Endothelial cell of umbilical vein (primary cell): ENCODE results near the gene YPEL5. TPM values are rescaled to one million over a fixed set of nuclear protein-coding genes. Genes with fewer than 3 reads are reported as not detected.

Experiments used
- BruUV-seq: library from RNA; stranded (reverse); fragments of 400-500 nt; replicated peaks from 2 replicates; lab custom pipeline; 2021; lab: Mats Ljungman, UMichigan
- CTCF ChIA-PET: fragments of 300-600, 350-600 bp; sonication (Branson Sonifier 250); formaldehyde crosslinking; loops from one replicate; lab custom pipeline; 2021; ENCODE audit warnings: antibody characterized with exemption, inconsistent platforms; lab: Charles Lee
- POLR2A ChIA-PET: fragments of 300-600, 350-600 bp; sonication (Branson Sonifier 250); formaldehyde crosslinking; loops from one replicate; lab custom pipeline; 2021; ENCODE audit warnings: antibody characterized with exemption, inconsistent platforms; lab: Charles Lee
- DNase-seq: peaks from one replicate; pipeline ENCODE4 v3.0.0-alpha.2; 2011; ENCODE audit warnings: low read depth, low spot score
- FAIRE-seq: peaks from 2 replicates; lab custom pipeline; 2011; peaks lifted over from hg19 to GRCh38; lab: Jason Lieb, UNC
- H2AFZ ChIP-seq: 2 replicates; pipeline ENCODE4 v1.6.0; 2012; ENCODE audit warnings: low read depth, low read length, control low read depth, inconsistent platforms
- H3K27ac ChIP-seq: 2 replicates; pipeline ENCODE4 v1.5.1; 2011; ENCODE audit warnings: low read depth, mild to moderate bottlenecking, control low read depth, low read length, moderate library complexity; ENCODE audit not compliant: insufficient read depth
- H3K27me3 ChIP-seq, 2 experiments: 2 replicates each; pipeline versions ENCODE4 v1.6.0 to v1.6.1; 2011; ENCODE audit warnings: low read length in 2 of 2, mixed read lengths in 1 of 2; ENCODE audit not compliant: control insufficient read depth in 2 of 2, insufficient read depth in 2 of 2
- H3K36me3 ChIP-seq, 2 experiments: 2 replicates in 1 of 2; 3 replicates in 1 of 2; pipeline ENCODE4 v1.5.1; 2011; ENCODE audit warnings: low read length in 2 of 2, mild to moderate bottlenecking in 1 of 2, moderate library complexity in 1 of 2; ENCODE audit not compliant: control insufficient read depth in 2 of 2, insufficient read depth in 2 of 2; ENCODE audit errors: extremely low read depth in 1 of 2
- H3K4me1 ChIP-seq: 3 replicates; pipeline ENCODE4 v1.5.1; 2011; ENCODE audit warnings: mild to moderate bottlenecking, low read length; ENCODE audit not compliant: control insufficient read depth, insufficient read depth; ENCODE audit errors: extremely low read depth
- H3K4me2 ChIP-seq: 2 replicates; pipeline ENCODE4 v1.6.1; 2011; ENCODE audit warnings: low read length, control low read depth, mixed read lengths; ENCODE audit not compliant: insufficient read depth
- H3K4me3 ChIP-seq, 3 experiments: fragments of 200-600 bp in 1 of 3; sonication (generic), shearing (Covaris generic) in 1 of 3; replicated peaks in 1 of 3; 2 replicates each; pipeline ENCODE4 v1.5.1; 2011 to 2016; ENCODE audit warnings: control low read depth in 3 of 3, low read length in 3 of 3, mild to moderate bottlenecking in 2 of 3, inconsistent platforms in 1 of 3, low read depth in 1 of 3, moderate library complexity in 1 of 3; ENCODE audit not compliant: insufficient read depth in 1 of 3
- H3K79me2 ChIP-seq: 2 replicates; pipeline ENCODE4 v1.6.0; 2012; ENCODE audit warnings: low read length, inconsistent platforms; ENCODE audit not compliant: control insufficient read depth, insufficient read depth
- H3K9ac ChIP-seq: replicated peaks from 2 replicates; pipeline ENCODE3; 2011; ENCODE audit warnings: low read length, control low read depth; ENCODE audit not compliant: insufficient read depth; ENCODE audit errors: extremely low read depth
- H3K9me1 ChIP-seq: replicated peaks from 3 replicates; pipeline ENCODE4 v1.6.0; 2011; ENCODE audit warnings: mild to moderate bottlenecking, low read length; ENCODE audit not compliant: control insufficient read depth, insufficient read depth; ENCODE audit errors: extremely low read depth
- H3K9me3 ChIP-seq: replicated peaks from 2 replicates; pipeline ENCODE4 v1.5.1; 2012; ENCODE audit warnings: low read length, inconsistent platforms; ENCODE audit not compliant: control insufficient read depth, insufficient read depth
- H4K20me1 ChIP-seq: replicated peaks from 2 replicates; pipeline ENCODE3; 2011; ENCODE audit warnings: mild to moderate bottlenecking, low read length; ENCODE audit not compliant: control insufficient read depth, insufficient read depth; ENCODE audit errors: extremely low read depth
- CTCF ChIP-seq, 2 donors: IDR thresholded peaks; 1 replicate in 1 of 2; 2 replicates in 1 of 2; pipeline ENCODE4 v1.5.1; 2011; ENCODE audit warnings: low read length in 2 of 2, mild to moderate bottlenecking in 2 of 2, moderate library complexity in 2 of 2, control low read depth in 1 of 2, inconsistent platforms in 1 of 2, low read depth in 1 of 2; ENCODE audit not compliant: insufficient read depth in 1 of 2; ENCODE audit errors: extremely low read depth in 1 of 2
- EZH2 ChIP-seq: IDR thresholded peaks from 2 replicates; pipeline ENCODE4 v1.6.1; 2012; ENCODE audit warnings: borderline replicate concordance, low read depth, mild to moderate bottlenecking, moderate library complexity, low read length, inconsistent platforms; ENCODE audit not compliant: severe bottlenecking
- GATA2 ChIP-seq: IDR thresholded peaks from 2 replicates; pipeline ENCODE4 v1.7.0; 2011; ENCODE audit warnings: low read depth, mild to moderate bottlenecking, moderate library complexity, mixed read lengths, low read length; ENCODE audit not compliant: insufficient read length, insufficient read depth
- JUN ChIP-seq: IDR thresholded peaks from 2 replicates; pipeline ENCODE4 v1.6.1; 2011; ENCODE audit warnings: borderline replicate concordance, low read depth; ENCODE audit not compliant: insufficient read length, insufficient read depth
- MYC ChIP-seq: IDR thresholded peaks from one replicate; pipeline ENCODE4 v1.6.1; 2011; ENCODE audit warnings: mild to moderate bottlenecking, low read depth, low read length
- POLR2A ChIP-seq: IDR thresholded peaks from 2 replicates; pipeline ENCODE4 v1.6.1; 2012; ENCODE audit warnings: low read depth, mild to moderate bottlenecking, control low read depth, low read length
- dilution Hi-C: fragments of 300-500 bp; cut with MboI; formaldehyde crosslinking; loops from one replicate; pipeline ENCODE4 v1.15.0; 2019; ENCODE audit warnings: low sequenced_read_pairs; ENCODE audit not compliant: extremely low pct_ligation_motif_present
- intact Hi-C: fragments of 100-400 bp; cut with micrococcal nuclease; formaldehyde crosslinking; loops from one replicate; pipeline ENCODE4 v1.10.0; 2022
- polyA plus RNA-seq, 4 experiments: library from polyadenylated mRNA; depleted of rRNA in 3 of 4; stranded (reverse) in 3 of 4; unstranded in 1 of 4; fragments of >200 nt; gene quantifications; 2 replicates each; pipeline versions ENCODE4 v1.2.1 to v1.2.3, GENCODE V29; 2011 to 2012; ENCODE audit warnings: missing spikeins in 1 of 4
- total RNA-seq: library from RNA; stranded (reverse); gene quantifications from 2 replicates; pipeline ENCODE4 v1.2.3, GENCODE V29; 2021
- TF ChIP-seq, protein P1 (sequence below): IDR thresholded peaks from 2 replicates; pipeline ENCODE4 v1.6.1; 2011; ENCODE audit not compliant: insufficient read depth, insufficient read length

YPEL5 gene
- total and polyA plus RNA-seq, 2 donors (not counting 3 experiments of a cell fraction or from before 2014, with no cell fraction given), result 49.5 to 62.0 TPM

- Histone ChIP-seq H3K4me2 (no peak overlapping the region), H3K36me3 (no peaks in the 10 kb centered on the region), H2AFZ (no peak overlapping the region), H3K4me1 (no peaks in the 10 kb centered on the region), H3K27me3 (peaks cover 0 to 1% of the 10 kb centered on the region in 2 experiments), H3K9ac (no peak overlapping the region), H3K9me3 (no peaks in the 10 kb centered on the region), H3K79me2 (no peaks in the 10 kb centered on the region), H3K9me1 (no peaks in the 10 kb centered on the region), H3K4me3 (no peak overlapping the region), H4K20me1 (no peaks in the 10 kb centered on the region), H3K27ac (no peak overlapping the region)
- ChIA-PET POLR2A (no interaction called here), CTCF (interaction anchor here (1.1 kb wide), 1 partner anchor 539 kb away, joined by 3 read pairs; no protein-coding TSS in a partner anchor)
- no peak for FAIRE-seq
- intact Hi-C loops (no loop called here), dilution Hi-C loops (no loop called here)
- TF ChIP-seq POLR2A, result no peak
- TF ChIP-seq EZH2, result no peak
- TF ChIP-seq, protein P1, sequence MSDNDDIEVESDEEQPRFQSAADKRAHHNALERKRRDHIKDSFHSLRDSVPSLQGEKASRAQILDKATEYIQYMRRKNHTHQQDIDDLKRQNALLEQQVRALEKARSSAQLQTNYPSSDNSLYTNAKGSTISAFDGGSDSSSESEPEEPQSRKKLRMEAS, result no peak
- no peak for TF ChIP-seq JUN
- no peak for TF ChIP-seq MYC
- TF ChIP-seq GATA2, result no peak
- TF ChIP-seq CTCF (IDR thresholded peaks at IDR 0.05; ENCODE audit: extremely low read depth in 1 of 2, insufficient read depth in 1 of 2, low read depth in 1 of 2, low read length in 2 of 2), result no peak
- no TSS peak for BruUV-seq
- DNase-seq, result no peak
Measured at GRCh38 chr2:30172627-30173026, 25.8 kb downstream of the YPEL5 start.
